SK-MEL-5 (cell line): ENCODE measurements around the gene MICB. TPM values are rescaled to one million over a fixed set of nuclear protein-coding genes. Genes with fewer than 3 reads are reported as not detected.

Experiments used
- DNase-seq: peaks from one replicate; pipeline ENCODE4 v3.0.0-alpha.2; 2016; ENCODE audit warnings: low read depth, low spot score
- in situ Hi-C: cut with HindIII; loops from 2 replicates; pipeline ENCODE4 v1.10.0; 2016; ENCODE audit warnings: low sequenced_read_pairs, high pct_unique_total_duplicates, low pct_unique_long_range_greater_than_20kb
- total RNA-seq: library from RNA; depleted of rRNA; stranded (reverse); fragments of >200 nt; shearing (Covaris generic); gene quantifications from 2 replicates; pipeline ENCODE4 v1.2.3, GENCODE V29; 2014

The MICB gene
- total RNA-seq, 1 experiment from 2014 or later, result 7.0 TPM

DNA sequence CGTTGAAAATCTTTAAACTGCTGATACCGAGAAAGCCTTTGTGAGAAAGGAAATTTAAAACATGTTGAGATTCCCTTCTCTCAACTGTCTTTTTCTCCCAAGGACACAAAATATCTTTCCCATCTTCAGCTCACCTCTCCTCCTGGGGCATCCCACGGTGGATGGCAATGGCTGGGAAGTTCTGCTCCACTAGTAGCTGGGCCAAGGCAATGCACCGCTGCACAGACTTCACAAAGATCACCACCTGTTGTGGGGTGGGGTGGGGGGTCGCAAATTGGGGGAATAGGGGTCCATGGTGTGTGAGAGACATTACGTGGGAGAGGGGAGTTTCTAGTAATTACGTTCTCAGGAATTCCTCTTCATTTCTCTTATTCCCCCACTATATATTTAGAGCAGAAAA, 33.2 kb downstream of the MICB start:
- no peak for DNase-seq
- in situ Hi-C loops, result no loop called here

DNA sequence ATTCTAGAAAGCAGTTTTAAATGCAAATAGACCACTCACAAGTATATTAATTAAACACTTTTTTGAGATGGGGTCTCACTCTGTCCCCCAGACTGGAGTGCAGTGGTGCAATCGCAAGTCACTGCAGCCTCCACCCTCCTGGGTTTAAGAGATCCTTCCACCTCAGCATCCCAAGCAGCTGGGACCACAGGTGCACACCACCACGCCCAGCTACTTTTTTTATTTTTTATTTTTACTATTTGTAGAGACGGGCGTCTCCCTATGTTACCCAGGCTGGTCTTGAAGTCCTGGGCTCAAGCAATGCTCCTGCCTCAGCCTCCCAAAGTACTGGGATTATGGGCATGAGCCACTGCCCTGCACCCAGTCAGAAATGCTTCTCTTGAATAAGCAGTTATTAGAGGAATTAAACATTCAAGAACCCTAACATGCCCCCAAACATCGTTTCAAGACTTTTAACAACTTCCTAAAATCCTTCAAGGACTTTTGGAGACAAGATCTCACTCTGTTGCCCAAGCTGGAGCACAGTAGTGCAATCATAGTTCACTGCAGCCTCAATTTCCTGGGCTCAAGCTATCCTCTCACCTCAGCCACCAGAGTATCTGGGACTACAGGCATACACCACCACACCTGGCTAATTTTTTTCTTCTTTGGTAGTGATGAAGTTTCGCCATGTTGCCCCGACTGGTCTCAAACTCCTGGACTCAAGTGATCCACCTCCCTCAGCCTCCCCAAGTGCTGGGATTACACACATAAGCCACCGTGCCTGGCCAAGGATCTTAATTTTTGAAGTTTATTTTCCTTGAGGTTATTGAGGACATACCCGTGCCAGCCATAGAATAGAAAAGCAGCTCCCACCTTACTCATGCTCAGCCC, 34.1 kb downstream of the MICB start:
- in situ Hi-C loops, result no loop called here

DNA sequence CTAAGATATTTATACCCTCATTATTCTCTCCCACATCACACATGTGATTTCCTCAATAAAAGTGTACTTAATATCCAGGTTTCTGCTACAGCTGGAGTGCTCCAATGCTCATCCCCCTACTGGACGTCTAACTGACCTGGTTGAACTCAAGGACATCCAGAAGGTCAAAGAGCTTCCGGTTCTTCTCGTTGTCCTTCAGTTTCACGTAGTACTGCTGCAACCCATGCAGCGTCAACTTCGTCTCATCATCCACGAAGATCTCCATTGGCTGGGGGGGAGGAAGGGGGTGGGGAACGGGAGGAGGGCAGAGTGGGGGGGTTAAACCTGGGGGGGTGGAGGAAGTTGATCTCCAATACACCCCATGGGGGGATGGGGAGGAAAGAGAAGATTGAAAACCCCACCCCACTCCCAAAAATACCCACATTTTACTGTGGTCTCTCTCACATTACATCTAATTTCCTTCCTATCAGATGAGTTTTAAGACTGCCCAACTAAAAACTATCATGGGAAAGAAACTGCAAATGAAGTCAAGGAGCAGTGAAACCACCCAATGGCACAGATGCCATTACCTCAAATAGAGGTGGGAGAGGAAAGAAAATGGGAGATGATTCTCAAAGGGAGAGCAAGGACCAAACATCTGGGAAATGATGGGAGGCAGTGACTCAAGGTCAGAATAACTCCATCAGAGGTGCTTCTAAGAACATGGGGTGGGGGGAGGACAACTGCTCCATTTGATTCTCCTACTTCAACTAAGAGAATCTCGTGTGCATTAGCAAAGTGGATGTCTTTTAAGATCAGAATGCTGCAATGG, 34.9 kb downstream of the MICB start:
- in situ Hi-C loops, result no loop called here
- peak; percentile 32 for DNase-seq

More for the DNA sequence above, 34.1 kb downstream of the MICB start:
- DNase-seq, result no peak

DNA sequence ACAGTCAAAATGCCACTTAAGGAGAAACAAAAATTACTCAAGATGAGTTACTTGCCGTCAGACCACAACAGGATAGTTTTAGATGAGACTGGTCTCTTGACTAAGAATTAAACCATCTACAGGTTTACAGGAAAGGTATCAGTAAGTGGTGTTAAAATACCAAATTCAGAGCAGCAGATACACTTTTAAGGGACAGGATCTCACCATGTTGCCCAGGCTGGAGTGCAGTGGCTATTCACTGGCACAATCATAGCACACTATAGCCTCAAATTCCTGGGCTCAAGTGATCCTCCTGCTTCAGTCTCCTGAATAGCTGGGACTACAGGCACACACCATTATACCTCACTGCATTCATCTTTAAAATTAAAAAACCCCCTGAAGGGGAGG, 35.5 kb downstream of the MICB start:
- in situ Hi-C loops, result no loop called here
- no peak for DNase-seq

DNA sequence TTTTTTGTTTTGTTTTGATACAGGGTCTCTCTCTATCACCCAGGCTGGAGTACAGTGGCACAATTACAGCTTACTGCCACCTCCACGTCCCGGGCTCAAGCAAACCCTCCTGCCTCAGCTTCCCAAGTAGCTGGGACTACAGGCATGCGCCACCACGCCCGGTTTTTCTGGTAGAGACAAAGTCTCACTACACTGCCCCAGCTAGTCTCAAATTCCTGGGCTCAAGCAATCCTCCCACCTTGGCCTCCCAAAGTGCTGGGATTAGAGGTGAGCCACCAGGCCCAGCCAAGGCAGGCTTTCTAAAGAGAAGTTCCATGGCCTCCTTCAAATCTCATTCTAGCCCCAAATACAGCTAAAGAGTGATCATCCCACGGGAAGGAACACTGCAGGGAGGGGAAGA, 36.1 kb downstream of the MICB start:
- in situ Hi-C loops, result no loop called here
- DNase-seq, result no peak

DNA sequence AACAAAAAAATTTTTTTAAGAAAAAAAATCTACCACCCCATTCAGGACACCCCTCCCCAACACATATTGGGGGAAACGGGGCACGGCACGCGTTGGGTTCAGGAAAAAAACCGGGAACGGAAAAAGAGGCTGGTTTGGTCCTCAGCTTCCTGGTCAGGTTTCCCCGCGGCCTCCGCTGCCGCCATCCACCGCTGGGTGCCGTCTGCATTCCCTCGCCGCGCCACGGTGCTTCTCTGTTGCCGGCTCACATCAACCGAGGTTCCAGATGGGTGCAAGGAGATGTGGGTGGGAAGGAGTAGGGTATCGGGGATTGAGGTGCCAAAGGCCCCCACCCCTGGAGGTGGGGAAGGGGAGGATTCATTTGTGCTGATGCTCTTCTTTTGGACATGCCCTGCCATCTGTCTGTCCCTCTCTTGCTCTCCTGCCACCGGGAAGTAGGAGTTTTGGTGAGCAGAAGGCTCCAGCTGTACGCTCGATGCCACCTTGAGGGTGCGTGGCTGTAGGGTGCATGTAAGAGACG, 36.6 kb downstream of the MICB start:
- in situ Hi-C loops, result no loop called here

DNA sequence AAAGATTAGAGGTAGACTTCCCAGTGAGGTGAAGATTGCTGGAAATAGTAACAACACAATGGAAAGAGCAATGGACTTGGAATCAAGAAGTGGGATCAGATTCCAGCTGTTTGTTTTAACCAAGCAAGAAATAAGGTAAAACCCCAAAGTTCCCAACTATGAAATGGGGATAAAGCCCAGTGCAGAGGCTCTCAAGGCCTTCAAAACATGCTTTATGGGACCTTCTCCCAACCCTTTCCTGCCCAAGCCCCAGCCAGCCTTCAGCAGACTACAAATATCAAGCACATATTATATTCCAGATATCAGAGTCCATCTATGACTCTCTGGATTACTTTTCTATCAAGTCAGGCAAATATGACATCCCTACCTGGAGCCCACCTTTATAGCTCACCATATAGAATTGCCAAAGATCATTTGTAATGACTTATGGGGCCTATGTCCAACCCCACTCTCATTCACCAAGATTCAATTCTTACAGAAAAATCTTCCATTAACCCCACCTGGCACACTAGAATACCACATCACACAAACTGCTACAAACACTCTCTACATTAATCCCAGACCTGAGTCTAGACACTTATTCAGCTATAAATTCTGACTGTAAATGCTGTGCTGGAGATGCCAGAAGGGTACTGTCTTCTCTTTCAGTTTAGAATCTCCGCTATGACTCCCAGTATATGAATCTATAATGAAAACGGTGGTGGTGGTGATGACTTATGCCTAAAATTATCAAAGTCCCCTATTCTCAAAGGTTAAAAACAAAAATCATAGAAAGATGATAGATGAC, 37.8 kb downstream of the MICB start:
- no peak for DNase-seq
- in situ Hi-C loops, result no loop called here

More for the DNA sequence above, 36.6 kb downstream of the MICB start:
- DNase-seq, result no peak

DNA sequence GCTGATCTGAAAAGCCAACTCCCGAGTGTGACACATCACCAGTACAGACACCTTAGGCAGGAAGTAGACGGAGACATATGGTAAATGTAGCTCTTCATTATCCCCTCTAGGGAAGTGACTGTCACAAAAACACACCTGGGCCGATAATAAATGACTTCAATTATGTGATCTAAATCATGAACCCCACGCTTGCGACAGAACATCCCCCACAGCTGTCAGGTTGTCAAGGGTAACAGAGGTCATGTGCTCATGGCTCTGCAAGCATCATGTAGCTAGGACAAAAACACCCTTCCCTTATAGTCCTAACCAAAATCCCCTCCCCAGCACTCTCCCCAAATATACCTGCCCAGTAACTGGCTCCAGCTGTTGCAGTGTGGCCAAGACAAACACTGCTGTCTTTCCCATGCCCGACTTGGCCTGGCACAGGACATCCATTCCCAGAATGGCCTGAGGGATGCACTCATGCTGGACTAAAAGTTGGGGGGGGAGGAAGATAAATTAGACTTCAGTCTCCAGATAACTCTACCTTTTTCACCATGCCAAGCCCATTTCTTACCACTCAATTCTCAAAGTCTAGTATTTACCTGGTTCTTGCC, 41.0 kb downstream of the MICB start:
- in situ Hi-C loops, result no loop called here
- no peak for DNase-seq

DNA sequence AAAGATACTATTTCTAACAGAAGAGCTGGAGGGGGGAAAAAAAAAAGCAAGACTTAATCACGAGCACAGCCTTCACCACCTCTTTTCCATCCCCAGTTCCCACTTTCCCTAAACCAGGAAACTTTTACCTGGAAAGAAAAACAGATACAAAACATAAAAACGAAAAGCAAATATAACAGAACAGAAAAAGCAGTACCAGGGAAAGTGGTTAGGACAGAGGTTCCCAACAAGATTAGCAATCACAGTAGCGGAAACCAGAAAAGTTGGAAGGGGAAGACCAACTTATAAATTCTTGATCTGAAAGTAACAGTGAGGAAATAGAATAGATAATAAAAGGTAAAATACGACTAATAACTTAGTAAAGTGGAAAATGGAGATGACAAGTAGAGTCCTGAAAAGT, 42.7 kb downstream of the MICB start:
- no peak for DNase-seq
- in situ Hi-C loops, result no loop called here

DNA sequence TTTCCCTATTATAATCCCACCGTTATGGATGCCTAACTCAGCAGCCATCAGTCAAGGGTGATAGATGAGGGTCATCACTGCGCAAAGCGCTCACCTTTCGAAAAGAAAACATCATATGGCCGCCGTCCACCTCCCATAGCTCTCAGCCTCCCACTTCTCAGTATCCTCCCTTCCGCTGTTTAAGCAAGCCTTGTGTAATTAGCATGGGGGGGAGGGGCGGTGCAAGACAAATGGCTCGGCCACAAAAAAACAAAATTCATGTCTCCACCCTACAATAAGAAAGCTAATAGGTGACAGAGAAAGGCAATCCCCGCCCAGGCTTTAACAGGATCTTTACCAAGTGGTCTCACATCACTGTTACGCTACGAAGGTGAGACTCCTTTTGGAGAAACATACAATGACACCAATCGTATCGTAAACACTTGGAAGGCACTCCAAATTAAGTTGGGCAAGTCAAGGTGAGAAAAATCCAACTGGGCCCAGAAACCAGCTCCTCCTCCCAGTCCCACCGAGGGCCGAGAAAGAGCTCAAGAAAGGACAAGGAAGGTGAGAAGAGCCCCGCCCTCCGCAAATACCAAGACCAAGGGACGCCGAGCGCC, 43.2 kb downstream of the MICB start:
- in situ Hi-C loops, result no loop called here
- no peak for DNase-seq

DNA sequence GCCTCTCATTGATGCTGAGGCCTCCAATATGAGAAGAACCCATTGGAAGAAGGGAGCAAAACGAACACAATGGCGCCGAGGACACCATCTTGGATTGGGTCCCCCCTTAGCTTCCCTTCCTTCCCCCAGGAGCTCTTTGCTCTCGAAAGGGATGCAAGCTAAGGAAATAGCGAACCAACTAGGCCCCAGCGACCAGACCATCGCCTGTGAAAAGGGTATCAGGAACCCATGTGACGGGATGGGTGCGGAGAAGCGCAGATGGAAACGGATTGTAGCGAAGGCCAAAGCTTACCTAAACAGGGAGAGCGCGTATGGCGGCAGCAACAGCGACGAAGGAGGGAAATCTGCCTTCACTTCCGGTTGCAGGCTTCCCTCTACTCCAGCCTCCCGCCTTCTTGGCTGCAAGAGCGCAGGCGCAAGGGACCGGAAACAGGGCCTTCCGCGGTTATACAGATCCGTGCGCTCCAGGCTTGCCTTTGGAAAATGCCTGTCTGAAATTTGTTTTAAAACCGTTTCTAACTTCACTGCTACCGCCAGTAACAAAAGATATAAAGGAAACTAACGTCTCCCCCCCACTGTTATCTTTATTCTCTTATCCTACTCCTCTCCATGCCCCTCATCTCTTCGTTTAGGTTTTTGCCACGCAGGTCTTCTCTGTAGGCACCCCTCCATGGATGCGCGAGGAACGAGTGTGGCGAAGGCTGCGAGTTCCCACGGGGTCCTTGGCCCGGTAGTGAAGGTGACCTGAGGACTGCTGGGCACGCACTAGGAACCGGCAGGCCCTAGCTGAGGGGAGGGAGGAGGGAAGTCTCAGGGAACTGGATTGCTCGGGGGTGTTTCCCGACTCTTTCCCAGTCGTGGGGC, 43.9 kb downstream of the MICB start, which contains the start of gene DDX39B:
TSS of gene DDX39B (minus strand) at position 346 of the 864 bp plus-strand sequence. CDS start 1,471 bp downstream, outside the sequence.
- in situ Hi-C loops, result no loop called here

DNA sequence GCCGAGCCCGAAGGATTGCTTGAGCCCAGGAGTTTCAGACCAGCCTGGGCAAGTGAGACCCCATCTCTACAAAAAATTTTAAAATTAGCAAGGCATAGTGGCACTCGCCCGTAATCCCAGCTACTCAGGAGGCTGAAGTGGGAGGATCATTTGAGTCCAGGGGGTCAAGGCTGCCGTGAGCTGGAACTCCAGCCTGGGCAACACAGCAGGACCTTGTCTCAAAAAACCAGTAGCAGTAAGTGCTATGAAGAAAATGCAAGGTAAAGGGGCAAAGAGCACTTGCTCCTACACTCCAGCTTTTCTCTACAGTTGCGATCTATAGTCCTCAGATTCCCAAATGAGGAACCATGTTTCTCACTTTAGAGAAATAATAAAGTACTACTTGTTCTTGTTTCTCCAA, 45.7 kb downstream of the MICB start:
- in situ Hi-C loops, result no loop called here
- DNase-seq, result no peak

More for the DNA sequence above, 43.9 kb downstream of the MICB start, which contains the start of gene DDX39B:
- DNase-seq, result peak; percentile 97

DNA sequence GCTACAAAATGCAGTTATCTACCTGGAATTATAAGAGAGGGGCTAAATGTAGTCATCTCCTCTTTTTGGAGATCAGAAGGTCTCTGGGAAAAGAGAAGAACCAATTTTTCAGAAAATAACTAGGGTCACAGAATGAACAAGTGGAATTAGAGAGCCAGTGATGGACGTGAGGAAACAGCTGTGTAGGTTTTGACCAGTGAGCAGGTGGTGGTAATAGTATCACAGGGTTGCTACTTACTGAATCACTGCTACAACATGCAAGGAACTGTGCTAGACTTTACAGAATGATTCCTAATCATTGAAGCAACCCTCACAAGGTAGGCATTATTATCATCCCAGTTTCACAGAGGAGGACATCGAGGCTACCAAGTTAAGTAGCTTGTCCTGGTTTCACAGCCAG, 46.7 kb downstream of the MICB start:
- in situ Hi-C loops, result no loop called here
- no peak for DNase-seq

DNA sequence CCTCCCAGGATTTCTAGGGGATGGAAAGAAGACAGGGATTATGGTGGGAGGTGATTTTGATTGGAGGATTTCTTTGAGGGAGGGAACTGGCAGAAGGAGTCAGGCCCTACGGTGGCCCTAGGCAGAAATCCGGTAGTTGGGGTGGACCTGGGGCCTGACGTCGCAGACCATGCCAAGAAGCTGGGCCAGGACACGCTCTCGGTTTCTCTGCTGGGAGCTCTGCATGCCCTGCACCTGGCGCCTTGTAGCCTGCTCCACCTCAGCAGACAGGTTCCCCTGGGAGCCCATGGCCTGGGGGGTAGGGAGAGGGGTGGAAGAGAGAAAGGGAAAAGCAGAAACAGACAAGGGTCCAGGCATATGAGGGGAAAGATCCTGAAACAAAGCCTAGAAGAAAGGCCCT, 47.3 kb downstream of the MICB start:
- DNase-seq, result no peak
- in situ Hi-C loops, result no loop called here

DNA sequence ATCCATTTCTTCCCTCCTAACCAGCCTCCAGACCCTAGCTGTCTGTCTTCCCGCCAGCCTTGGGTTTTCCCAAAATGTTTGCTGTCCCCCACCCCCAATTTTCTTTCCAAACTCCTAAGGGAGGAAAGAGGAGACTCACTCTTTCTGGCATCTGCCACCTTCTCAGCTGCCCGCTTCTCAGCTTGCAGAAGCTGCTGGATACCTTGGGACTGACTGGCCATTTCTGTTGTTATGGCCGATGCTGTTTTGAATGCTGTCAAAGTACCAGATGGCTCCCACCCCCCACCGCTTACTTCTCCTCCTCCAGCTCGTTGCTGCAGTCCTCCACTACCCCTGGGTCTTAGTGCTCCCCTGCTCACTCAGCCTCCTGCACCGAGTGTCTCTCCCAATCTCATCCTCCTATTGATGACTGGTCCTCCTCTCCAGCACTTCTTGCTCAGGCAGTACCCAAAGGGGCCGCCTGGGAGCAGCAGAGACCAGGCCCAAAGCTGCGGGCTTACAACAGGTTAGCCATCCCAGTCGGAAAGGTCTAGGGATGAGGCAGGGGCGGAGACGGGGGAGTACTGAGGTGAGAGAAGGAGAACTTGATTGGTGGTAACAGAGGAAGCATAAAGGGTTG, 48.5 kb downstream of the MICB start, which contains the start of gene ATP6V1G2:
TSS of gene ATP6V1G2 (minus strand) at position 270 of the 619 bp plus-strand sequence. CDS start at position 221, 49 bp downstream.
- DNase-seq, result peak; percentile 91
- in situ Hi-C loops, result no loop called here
